Psoas muscle (tissue), 8 donors: ENCODE data around the gene MOV10L1. TPM values are rescaled to one million over a fixed set of nuclear protein-coding genes. Genes with fewer than 3 reads are reported as not detected.

Experiments
- ATAC-seq, 4 donors: fragments of 200-7000 bp; cut with Tn5 transposase; one replicate each; pipeline ENCODE4 v1.9.1; 2020; ENCODE audit warnings: moderate library complexity in 3 of 4, mild to moderate bottlenecking in 2 of 4
- DNase-seq, 2 donors: peaks; one replicate each; pipeline ENCODE4 v3.0.0-alpha.2; 2020
- H3K27ac ChIP-seq: fragments of 200-600 bp; one replicate; pipeline ENCODE4 v1.8.0; 2022
- H3K27me3 ChIP-seq, 3 donors: fragments of 200-600 bp in 1 of 3; one replicate each; pipeline versions ENCODE4 v1.6.1 to v1.8.0; 2013 to 2022; ENCODE audit warnings: low read length in 2 of 3, mild to moderate bottlenecking in 2 of 3, moderate library complexity in 1 of 3; ENCODE audit not compliant: insufficient read depth in 3 of 3
- H3K36me3 ChIP-seq, 2 donors: fragments of 200-600 bp in 1 of 2; one replicate each; pipeline versions ENCODE4 v1.6.1 to v1.8.0; 2013 to 2022; ENCODE audit warnings: low read depth in 1 of 2, mild to moderate bottlenecking in 1 of 2, moderate library complexity in 1 of 2; ENCODE audit not compliant: insufficient read depth in 1 of 2
- H3K4me1 ChIP-seq: fragments of 200-600 bp; one replicate; pipeline ENCODE4 v1.8.0; 2022
- H3K4me3 ChIP-seq: fragments of 200-600 bp; one replicate; pipeline ENCODE4 v1.8.0; 2022; ENCODE audit warnings: mild to moderate bottlenecking
- H3K9me3 ChIP-seq: fragments of 200-600 bp; one replicate; pipeline ENCODE4 v1.8.0; 2022
- WGBS, 3 donors: extraction: QIAGEN DNeasy Blood & Tissue Kit; methylation state at CpG; one replicate each; pipeline versions ENCODE4 v1.1.6 to v1.1.7; 2013; 5-methylcytosine and 5-hydroxymethylcytosine counted together
- intact Hi-C, 2 donors: fragments of 100-400 bp; cut with DNase I; formaldehyde crosslinking; loops; one replicate each; pipeline versions ENCODE4 v1.11.0 to v1.14.2; 2022
- polyA plus RNA-seq, 3 donors: library from polyadenylated mRNA; stranded (reverse); fragments of 200-250 nt; gene quantifications; one replicate each; pipeline ENCODE4 v1.2.3, GENCODE V29; 2013
- total RNA-seq, 4 donors: library from RNA; stranded (reverse); fragmentation: NEBNext Ultra II Directional in 2 of 4; extraction: Animal tissue kit (Norgen Biotek cat#: 25700) in 2 of 4; gene quantifications; one replicate each; pipeline versions ENCODE4 v1.2.1 to v1.2.4, GENCODE V29; 2021 to 2023
- TF ChIP-seq, protein P1 (sequence below): fragments of 200-600 bp; IDR thresholded peaks from one replicate; pipeline ENCODE4 v1.8.0; 2022; ENCODE audit warnings: antibody characterized with exemption
- donor health status: healthy with polysubstance abuse.
- donor health status: DM: no; HTN: no; CAD: no; lungs with moderate emphysema.
- donor health status: Bipolar disorder and iron deficiency.
- donor health status: healthy.
- donor health status: DM: yes; HTN: yes; CAD: no.
- donor health status: DM: no; HTN: no; CAD: no.
- donor health status: DM: no; HTN: no; CAD: no.
- donor health status: DM: yes; HTN: yes; CAD: no.

MOV10L1 gene
- total and polyA plus RNA-seq, 7 donors = 0.05 to 0.39 (median 0.07) TPM; not detected in 4

DNA sequence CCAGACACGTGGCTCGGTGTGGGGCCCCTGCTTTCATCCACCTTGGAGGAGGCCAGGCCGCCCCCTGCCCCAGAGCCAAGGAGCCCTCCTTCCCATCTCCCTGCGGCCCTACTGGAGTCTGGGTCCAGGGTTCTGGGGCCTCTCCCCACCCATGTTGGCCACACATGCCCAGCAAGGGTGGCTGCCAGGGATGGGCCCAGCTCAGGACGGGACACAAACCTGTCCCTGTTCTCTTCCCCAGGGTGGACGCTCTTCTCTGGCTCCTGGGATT is 85.3 kb downstream of the MOV10L1 start:
- Histone ChIP-seq H3K27me3 (peaks cover 0 to 86% (median 11%) of the 10 kb centered on the region in 3 donors), H3K9me3 (no peaks in the 10 kb centered on the region), H3K4me1 (no peaks in the 10 kb centered on the region), H3K4me3 (no peak overlapping the region), H3K36me3 (no peaks in the 10 kb centered on the region), H3K27ac (no peak overlapping the region)
- ATAC-seq = no peak
- WGBS, 3 donors = 79 to 87% (median 86%) methylated on average over 6 of the region's 6 CpGs
- DNase-seq = no peak
- intact Hi-C loops = loop anchor here in 1 of 2 donors (5.0 kb wide), 1 partner anchor 1148 kb away; no protein-coding TSS in a partner anchor
- TF ChIP-seq, protein P1, sequence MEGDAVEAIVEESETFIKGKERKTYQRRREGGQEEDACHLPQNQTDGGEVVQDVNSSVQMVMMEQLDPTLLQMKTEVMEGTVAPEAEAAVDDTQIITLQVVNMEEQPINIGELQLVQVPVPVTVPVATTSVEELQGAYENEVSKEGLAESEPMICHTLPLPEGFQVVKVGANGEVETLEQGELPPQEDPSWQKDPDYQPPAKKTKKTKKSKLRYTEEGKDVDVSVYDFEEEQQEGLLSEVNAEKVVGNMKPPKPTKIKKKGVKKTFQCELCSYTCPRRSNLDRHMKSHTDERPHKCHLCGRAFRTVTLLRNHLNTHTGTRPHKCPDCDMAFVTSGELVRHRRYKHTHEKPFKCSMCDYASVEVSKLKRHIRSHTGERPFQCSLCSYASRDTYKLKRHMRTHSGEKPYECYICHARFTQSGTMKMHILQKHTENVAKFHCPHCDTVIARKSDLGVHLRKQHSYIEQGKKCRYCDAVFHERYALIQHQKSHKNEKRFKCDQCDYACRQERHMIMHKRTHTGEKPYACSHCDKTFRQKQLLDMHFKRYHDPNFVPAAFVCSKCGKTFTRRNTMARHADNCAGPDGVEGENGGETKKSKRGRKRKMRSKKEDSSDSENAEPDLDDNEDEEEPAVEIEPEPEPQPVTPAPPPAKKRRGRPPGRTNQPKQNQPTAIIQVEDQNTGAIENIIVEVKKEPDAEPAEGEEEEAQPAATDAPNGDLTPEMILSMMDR = no peak

DNA sequence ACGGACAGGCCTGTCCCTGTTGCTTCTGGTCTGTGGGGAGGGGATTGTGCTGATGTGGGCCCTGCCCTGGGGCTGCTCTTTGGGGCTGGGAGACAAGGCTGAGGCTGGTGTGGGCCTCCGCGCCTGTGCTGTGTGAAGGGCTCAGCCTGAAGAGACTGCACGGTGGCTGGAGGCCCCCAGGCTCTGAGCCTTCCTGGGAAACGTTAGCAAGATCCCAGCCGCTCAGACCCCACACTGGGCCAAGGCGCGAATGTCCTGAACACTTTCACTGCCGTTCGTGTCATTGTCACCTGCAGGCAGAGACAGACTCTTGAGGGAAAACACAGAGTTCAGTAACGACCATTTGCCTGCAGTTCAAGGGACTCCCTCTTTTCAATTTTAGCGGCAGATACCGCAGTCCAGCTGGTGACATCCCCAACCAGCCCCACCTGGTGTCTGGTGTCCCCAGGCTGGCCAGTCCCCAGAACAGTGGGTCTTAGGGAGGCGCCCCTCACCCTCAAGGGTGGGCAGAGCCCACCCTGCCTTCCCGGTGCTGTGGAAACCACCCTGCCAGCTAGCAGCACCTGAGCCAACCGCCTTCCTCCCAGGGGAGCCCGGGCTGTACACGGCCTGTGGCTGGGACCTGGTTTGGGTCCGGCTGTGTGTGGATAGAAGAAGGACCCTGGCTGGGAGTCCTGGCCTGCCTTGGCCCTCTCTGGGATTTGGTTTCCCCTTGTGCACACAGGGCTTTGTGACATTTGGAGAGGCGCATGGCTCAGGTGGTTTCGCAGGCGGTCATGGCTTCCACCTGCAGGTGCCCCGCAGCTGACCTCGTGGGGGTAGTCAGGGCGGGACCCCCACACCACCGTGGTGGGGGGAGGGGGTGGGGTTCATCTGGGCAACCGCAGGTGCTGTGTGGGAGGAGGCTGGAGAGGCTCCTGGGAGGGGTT is 86.4 kb downstream of the MOV10L1 start:
- Histone ChIP-seq H3K4me1 (no peaks in the 10 kb centered on the region), H3K9me3 (no peaks in the 10 kb centered on the region), H3K36me3 (no peaks in the 10 kb centered on the region), H3K27me3 (peaks cover 0 to 80% (median 8%) of the 10 kb centered on the region in 3 donors), H3K27ac (no peak overlapping the region), H3K4me3 (no peak overlapping the region)
- intact Hi-C loops = loop anchor here in 1 of 2 donors (5.0 kb wide), 1 partner anchor 1149 kb away; no protein-coding TSS in a partner anchor
- DNase-seq (peak in 1 of 2 donors; percentile 45), ATAC-seq (no peak)
- WGBS, 3 donors = 66 to 70% (median 68%) methylated on average over 27 of the region's 27 CpGs
- TF ChIP-seq, protein P1 = no peak

DNA sequence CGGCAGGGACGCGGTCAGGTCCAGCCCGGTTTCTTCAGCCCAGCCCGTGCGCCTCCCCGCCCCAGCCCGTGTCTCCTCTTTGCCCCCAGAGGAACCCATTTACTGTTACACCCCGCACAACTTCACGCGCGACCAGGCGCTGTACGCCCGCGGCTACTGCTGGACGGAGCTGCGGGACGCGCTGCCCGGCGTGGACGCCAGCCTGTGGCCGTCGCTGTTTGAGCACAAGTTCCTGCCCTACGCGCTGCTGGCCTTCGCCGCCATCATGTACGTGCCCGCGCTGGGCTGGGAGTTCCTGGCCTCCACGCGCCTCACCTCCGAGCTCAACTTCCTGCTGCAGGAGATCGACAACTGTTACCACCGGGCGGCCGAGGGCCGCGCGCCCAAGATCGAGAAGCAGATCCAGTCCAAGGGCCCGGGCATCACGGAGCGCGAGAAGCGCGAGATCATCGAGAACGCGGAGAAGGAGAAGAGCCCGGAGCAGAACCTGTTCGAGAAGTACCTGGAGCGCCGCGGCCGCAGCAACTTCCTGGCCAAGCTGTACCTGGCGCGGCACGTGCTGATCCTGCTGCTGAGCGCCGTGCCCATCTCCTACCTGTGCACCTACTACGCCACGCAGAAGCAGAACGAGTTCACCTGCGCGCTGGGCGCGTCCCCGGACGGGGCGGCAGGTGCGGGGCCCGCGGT is 87.2 kb downstream of the MOV10L1 start:
- peaks cover 0 to 72% (median 8%) of the 10 kb centered on the region in 3 donors for H3K27me3 ChIP-seq
- peak in 1 of 2 donors; percentile 45 for DNase-seq

DNA sequence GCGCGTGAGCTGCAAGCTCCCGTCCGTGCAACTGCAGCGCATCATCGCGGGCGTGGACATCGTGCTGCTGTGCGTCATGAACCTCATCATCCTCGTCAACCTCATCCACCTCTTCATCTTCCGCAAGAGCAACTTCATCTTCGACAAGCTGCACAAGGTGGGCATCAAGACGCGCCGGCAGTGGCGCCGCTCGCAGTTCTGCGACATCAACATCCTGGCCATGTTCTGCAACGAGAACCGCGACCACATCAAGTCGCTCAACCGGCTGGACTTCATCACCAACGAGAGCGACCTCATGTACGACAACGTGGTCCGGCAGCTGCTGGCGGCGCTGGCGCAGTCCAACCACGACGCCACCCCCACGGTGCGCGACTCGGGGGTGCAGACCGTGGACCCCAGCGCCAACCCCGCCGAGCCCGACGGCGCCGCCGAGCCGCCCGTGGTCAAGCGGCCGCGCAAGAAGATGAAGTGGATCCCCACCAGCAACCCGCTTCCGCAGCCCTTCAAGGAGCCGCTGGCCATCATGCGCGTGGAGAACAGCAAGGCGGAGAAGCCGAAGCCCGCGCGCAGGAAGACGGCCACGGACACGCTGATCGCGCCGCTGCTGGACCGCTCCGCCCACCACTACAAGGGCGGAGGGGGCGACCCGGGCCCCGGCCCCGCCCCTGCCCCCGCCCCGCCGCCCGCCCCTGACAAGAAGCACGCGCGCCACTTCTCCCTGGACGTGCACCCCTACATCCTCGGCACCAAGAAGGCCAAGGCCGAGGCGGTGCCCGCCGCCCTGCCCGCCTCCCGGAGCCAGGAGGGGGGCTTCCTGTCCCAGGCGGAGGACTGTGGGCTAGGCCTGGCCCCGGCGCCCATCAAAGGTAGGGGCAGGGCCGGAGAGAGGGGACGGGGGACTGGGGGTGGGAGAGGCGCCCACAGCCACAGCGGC is 88.0 kb downstream of the MOV10L1 start:
- TF ChIP-seq, protein P1 = no peak
- H3K27ac ChIP-seq = no peak overlapping the region
- peaks cover 0 to 70% (median 8%) of the 10 kb centered on the region in 3 donors for H3K27me3 ChIP-seq
- H3K36me3 ChIP-seq = no peaks in the 10 kb centered on the region
- 44 to 70% (median 70%) methylated on average over 77 to 98 of the region's 98 CpGs for WGBS, 3 donors
- intact Hi-C loops = loop anchor here in 1 of 2 donors (5.0 kb wide), 1 partner anchor 1151 kb away; no protein-coding TSS in a partner anchor
- no peak overlapping the region for H3K4me3 ChIP-seq
- ATAC-seq = no peak
- DNase-seq = peak in 1 of 2 donors; percentile 48
- H3K4me1 ChIP-seq = no peaks in the 10 kb centered on the region
- H3K9me3 ChIP-seq = no peaks in the 10 kb centered on the region

More for the DNA sequence above, 87.2 kb downstream of the MOV10L1 start:
- Histone ChIP-seq H3K9me3 (no peaks in the 10 kb centered on the region), H3K27ac (no peak overlapping the region), H3K36me3 (no peaks in the 10 kb centered on the region), H3K4me3 (no peak overlapping the region), H3K4me1 (no peaks in the 10 kb centered on the region)
- TF ChIP-seq, protein P1 = no peak
- no peak for ATAC-seq
- 94 to 95% (median 94%) methylated on average over 68 to 76 of the region's 76 CpGs for WGBS, 3 donors
- intact Hi-C loops = loop anchor here in 1 of 2 donors (5.0 kb wide), 1 partner anchor 1150 kb away; no protein-coding TSS in a partner anchor
